ENCODE measurements around the gene CWF19L2. TPM values are rescaled to one million over a fixed set of nuclear protein-coding genes. Genes with fewer than 3 reads are reported as not detected.

The CWF19L2 gene
- total RNA-seq, 1 donor from 2014 or later, result 15.0 TPM

DNA sequence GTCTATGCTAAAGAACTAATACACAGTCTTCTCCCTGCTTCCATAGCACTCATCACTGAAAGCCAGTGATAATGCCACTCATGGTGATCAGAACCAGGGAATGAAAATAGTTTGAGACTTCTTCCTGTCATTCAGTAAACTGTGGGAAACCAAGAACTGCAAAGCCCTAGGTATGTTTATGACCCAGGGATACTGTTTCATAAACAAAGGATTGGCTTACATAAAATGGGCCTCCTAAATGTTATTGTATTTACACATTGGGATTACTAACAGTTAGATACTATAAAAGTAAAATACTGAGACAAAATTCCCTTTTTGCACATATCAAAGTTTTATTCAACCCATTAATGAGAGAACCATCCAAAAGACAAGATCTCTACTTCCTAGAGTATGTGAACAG is 21.3 kb upstream of the CWF19L2 start:
- TF ChIP-seq, protein P1, sequence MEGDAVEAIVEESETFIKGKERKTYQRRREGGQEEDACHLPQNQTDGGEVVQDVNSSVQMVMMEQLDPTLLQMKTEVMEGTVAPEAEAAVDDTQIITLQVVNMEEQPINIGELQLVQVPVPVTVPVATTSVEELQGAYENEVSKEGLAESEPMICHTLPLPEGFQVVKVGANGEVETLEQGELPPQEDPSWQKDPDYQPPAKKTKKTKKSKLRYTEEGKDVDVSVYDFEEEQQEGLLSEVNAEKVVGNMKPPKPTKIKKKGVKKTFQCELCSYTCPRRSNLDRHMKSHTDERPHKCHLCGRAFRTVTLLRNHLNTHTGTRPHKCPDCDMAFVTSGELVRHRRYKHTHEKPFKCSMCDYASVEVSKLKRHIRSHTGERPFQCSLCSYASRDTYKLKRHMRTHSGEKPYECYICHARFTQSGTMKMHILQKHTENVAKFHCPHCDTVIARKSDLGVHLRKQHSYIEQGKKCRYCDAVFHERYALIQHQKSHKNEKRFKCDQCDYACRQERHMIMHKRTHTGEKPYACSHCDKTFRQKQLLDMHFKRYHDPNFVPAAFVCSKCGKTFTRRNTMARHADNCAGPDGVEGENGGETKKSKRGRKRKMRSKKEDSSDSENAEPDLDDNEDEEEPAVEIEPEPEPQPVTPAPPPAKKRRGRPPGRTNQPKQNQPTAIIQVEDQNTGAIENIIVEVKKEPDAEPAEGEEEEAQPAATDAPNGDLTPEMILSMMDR (IDR thresholded peaks at IDR 0.05; ENCODE audit: partially characterized antibody, unreplicated experiment), result no peak
- DNase-seq, result no peak
- no peaks in the 10 kb centered on the region for H3K36me3 Mint-ChIP-seq (ENCODE audit: unreplicated experiment)
- no peaks in the 10 kb centered on the region for H3K9me3 Mint-ChIP-seq (ENCODE audit: unreplicated experiment)
- no peaks in the 10 kb centered on the region for H3K4me1 Mint-ChIP-seq (ENCODE audit: low read depth, unreplicated experiment)
- H3K27me3 Mint-ChIP-seq (ENCODE audit: unreplicated experiment), result no peaks in the 10 kb centered on the region
- H3K4me3 Mint-ChIP-seq (ENCODE audit: unreplicated experiment), result no peak overlapping the region
- H3K27ac Mint-ChIP-seq (ENCODE audit: unreplicated experiment), result no peak overlapping the region

DNA sequence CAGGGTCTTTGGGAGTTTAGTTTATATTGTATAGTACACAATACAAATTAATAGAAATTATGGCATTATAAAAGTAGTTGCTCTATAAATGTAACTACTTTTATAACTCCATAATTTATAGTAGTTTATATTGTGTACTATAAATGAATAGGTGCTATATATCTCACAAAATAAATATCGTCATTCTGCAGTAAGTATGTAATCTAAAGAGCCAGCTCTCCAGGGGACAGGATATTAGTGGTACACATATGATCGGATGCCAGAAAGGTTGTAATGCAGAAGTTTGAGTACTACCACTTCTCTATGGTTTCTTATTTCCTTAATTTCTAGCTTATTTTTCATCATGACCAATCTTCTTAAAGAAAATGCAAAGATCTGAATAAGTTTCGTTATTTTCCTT is 20.2 kb upstream of the CWF19L2 start:
- Mint-ChIP-seq H3K27me3 (ENCODE audit: unreplicated experiment) (no peaks in the 10 kb centered on the region), H3K4me3 (ENCODE audit: unreplicated experiment) (no peak overlapping the region), H3K4me1 (ENCODE audit: low read depth, unreplicated experiment) (no peaks in the 10 kb centered on the region), H3K27ac (ENCODE audit: unreplicated experiment) (no peak overlapping the region), H3K36me3 (ENCODE audit: unreplicated experiment) (no peaks in the 10 kb centered on the region), H3K9me3 (ENCODE audit: unreplicated experiment) (no peaks in the 10 kb centered on the region)
- DNase-seq, result no peak
- TF ChIP-seq, protein P1 (IDR thresholded peaks at IDR 0.05; ENCODE audit: partially characterized antibody, unreplicated experiment), result no peak

DNA sequence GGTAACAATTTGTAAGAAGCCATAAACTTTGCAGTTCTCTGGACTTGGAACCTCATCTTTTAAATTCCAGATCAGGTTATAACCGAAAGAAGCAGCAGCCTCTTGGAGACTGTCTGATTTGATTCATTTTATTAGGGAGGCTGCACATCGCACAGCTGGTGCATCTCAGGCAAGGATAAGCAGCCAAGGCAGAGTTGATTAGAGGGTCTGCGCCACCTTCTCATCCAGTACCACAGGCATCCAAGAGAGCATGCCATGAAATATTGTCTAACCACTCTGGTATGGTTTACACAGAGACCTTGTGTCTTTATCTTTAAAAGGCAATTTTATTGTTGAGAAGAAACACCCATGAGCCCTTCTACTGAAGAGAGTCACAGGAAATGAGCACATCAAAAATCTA is 16.2 kb upstream of the CWF19L2 start:
- Mint-ChIP-seq H3K4me3 (ENCODE audit: unreplicated experiment) (no peak overlapping the region), H3K27ac (ENCODE audit: unreplicated experiment) (no peak overlapping the region), H3K9me3 (ENCODE audit: unreplicated experiment) (no peaks in the 10 kb centered on the region), H3K36me3 (ENCODE audit: unreplicated experiment) (no peaks in the 10 kb centered on the region), H3K4me1 (ENCODE audit: low read depth, unreplicated experiment) (no peaks in the 10 kb centered on the region), H3K27me3 (ENCODE audit: unreplicated experiment) (no peaks in the 10 kb centered on the region)
- TF ChIP-seq, protein P1 (IDR thresholded peaks at IDR 0.05; ENCODE audit: partially characterized antibody, unreplicated experiment), result no peak
- DNase-seq, result no peak

DNA sequence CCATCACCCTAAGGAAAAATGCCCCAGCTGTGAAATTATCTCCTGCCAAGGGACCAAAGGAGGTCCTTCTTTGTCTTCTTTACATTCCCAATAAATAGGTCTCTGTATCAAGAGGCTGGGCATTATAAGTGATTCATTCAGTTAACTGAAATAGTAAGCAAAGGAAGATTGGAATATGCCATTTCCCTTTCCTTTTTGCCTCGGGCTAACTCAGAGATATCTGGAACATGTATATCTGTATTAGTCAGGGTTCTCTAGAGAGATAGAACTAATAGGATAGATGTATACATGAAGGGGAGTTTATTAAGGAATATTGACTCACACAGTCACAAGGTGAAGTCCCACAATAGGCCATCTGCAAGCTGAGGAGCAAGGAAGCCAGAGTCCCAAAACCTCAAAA is 15.3 kb upstream of the CWF19L2 start:
- Mint-ChIP-seq H3K27ac (ENCODE audit: unreplicated experiment) (no peak overlapping the region), H3K4me3 (ENCODE audit: unreplicated experiment) (no peak overlapping the region), H3K9me3 (ENCODE audit: unreplicated experiment) (no peaks in the 10 kb centered on the region), H3K4me1 (ENCODE audit: low read depth, unreplicated experiment) (no peaks in the 10 kb centered on the region), H3K36me3 (ENCODE audit: unreplicated experiment) (no peaks in the 10 kb centered on the region), H3K27me3 (ENCODE audit: unreplicated experiment) (no peaks in the 10 kb centered on the region)
- TF ChIP-seq, protein P1 (IDR thresholded peaks at IDR 0.05; ENCODE audit: partially characterized antibody, unreplicated experiment), result no peak
- no peak for DNase-seq

DNA sequence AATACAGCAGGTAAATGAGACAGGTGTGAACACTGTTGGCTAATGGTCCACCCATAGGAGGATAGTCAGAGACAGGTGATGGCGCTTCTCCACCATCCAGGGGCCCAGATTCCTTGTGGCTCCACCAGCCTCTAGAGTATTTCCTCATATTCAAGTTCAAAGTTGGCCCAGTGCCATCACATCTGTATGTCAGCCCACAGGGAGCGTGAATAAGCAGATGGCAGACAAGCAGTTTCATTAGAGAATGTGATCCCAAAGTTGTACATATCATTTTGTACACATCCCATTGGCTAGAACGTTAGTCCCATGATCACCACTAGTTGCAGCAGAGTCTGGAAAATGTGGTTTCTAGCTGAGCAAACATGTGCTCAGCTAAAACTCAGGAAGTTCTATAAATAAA is 11.0 kb upstream of the CWF19L2 start:
- no peak overlapping the region for H3K27ac Mint-ChIP-seq (ENCODE audit: unreplicated experiment)
- TF ChIP-seq, protein P1 (IDR thresholded peaks at IDR 0.05; ENCODE audit: partially characterized antibody, unreplicated experiment), result no peak
- no peak for DNase-seq
- H3K9me3 Mint-ChIP-seq (ENCODE audit: unreplicated experiment), result no peaks in the 10 kb centered on the region
- H3K27me3 Mint-ChIP-seq (ENCODE audit: unreplicated experiment), result no peaks in the 10 kb centered on the region
- H3K36me3 Mint-ChIP-seq (ENCODE audit: unreplicated experiment), result peaks cover 1% of the 10 kb centered on the region
- H3K4me3 Mint-ChIP-seq (ENCODE audit: unreplicated experiment), result no peak overlapping the region
- no peaks in the 10 kb centered on the region for H3K4me1 Mint-ChIP-seq (ENCODE audit: low read depth, unreplicated experiment)

Measured in glutamatergic neuron (in vitro differentiated cells).